Bronchial epithelial cell (primary cell): ENCODE measurements around the gene MYRIP. TPM values are rescaled to one million over a fixed set of nuclear protein-coding genes. Genes with fewer than 3 reads are reported as not detected.
A peak's percentile ranks its signal among the peaks of the same experiment; 100 is the strongest.

Experiments
- DNase-seq: peaks from one replicate; pipeline ENCODE4 v3.0.0-alpha.2; 2010; ENCODE audit warnings: low read depth
- FAIRE-seq: peaks from 2 replicates; lab custom pipeline; 2011; peaks lifted over from hg19 to GRCh38; lab: Jason Lieb, UNC
- H3K27me3 ChIP-seq: 2 replicates; pipeline ENCODE4 v1.5.1; 2011; ENCODE audit warnings: low read length; ENCODE audit not compliant: control insufficient read depth, insufficient read depth
- H3K36me3 ChIP-seq: 2 replicates; pipeline ENCODE4 v1.5.1; 2011; ENCODE audit warnings: low read length; ENCODE audit not compliant: control insufficient read depth, insufficient read depth
- H3K4me3 ChIP-seq: 2 replicates; pipeline ENCODE4 v1.5.1; 2011; ENCODE audit warnings: mild to moderate bottlenecking, low read depth, low read length, control low read depth
- total RNA-seq: library from RNA; depleted of rRNA; stranded (reverse); fragments of >200 nt; gene quantifications from 2 replicates; pipeline ENCODE4 v1.2.1, GENCODE V29; 2014
- TF ChIP-seq, protein P1 (sequence below): IDR thresholded peaks from 2 replicates; pipeline ENCODE4 v1.5.1; 2011; ENCODE audit warnings: mild to moderate bottlenecking, moderate library complexity, low read length, control low read depth, inconsistent platforms; ENCODE audit not compliant: insufficient read depth, severe bottlenecking

MYRIP gene
- total RNA-seq, 1 donor from 2014 or later: not detected

DNA sequence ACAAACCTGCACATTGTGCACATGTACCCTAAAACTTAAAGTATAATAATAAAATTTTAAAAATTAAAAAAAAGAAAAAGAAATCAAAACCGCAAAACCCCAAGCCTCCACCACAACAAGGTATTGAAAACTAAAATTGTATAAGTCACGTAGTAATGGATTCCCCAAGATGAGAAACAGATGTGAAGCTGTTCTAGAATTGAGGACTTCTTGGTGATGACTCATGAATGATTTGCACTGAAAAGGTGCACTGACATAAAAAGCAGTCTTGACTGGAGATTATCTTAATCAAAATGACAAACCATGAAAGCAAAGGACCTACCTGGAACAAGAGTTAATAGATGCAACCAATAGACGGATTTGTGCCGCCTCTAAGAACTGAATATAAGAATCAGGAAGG, 225.8 kb downstream of the MYRIP start:
- Histone ChIP-seq H3K27me3 (no peaks in the 10 kb centered on the region), H3K4me3 (no peak overlapping the region), H3K36me3 (no peaks in the 10 kb centered on the region)
- DNase-seq (no peak), FAIRE-seq (no peak)
- TF ChIP-seq, protein P1, sequence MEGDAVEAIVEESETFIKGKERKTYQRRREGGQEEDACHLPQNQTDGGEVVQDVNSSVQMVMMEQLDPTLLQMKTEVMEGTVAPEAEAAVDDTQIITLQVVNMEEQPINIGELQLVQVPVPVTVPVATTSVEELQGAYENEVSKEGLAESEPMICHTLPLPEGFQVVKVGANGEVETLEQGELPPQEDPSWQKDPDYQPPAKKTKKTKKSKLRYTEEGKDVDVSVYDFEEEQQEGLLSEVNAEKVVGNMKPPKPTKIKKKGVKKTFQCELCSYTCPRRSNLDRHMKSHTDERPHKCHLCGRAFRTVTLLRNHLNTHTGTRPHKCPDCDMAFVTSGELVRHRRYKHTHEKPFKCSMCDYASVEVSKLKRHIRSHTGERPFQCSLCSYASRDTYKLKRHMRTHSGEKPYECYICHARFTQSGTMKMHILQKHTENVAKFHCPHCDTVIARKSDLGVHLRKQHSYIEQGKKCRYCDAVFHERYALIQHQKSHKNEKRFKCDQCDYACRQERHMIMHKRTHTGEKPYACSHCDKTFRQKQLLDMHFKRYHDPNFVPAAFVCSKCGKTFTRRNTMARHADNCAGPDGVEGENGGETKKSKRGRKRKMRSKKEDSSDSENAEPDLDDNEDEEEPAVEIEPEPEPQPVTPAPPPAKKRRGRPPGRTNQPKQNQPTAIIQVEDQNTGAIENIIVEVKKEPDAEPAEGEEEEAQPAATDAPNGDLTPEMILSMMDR: no peak

DNA sequence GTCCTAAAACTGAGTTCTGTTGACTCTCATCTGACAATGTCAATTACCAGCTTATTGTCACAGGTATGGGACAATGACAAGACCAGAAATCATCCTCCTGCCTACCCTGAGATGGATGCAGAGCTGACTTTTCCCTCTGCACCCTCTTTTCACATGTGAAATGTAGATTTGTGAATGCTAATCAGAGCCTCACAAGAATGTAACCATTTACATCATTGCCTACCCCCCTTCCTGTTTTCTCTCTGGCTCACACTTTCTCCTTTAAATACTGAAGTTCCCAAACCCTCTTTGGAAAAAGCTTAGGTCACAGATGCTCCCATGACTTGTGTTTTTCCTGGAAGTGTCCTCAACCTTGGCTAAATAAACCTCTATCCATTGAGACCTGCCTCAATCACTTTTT, 228.2 kb downstream of the MYRIP start:
- TF ChIP-seq, protein P1: no peak
- DNase-seq (no peak), FAIRE-seq (no peak)
- no peaks in the 10 kb centered on the region for H3K27me3 ChIP-seq
- H3K4me3 ChIP-seq: no peak overlapping the region
- no peaks in the 10 kb centered on the region for H3K36me3 ChIP-seq

DNA sequence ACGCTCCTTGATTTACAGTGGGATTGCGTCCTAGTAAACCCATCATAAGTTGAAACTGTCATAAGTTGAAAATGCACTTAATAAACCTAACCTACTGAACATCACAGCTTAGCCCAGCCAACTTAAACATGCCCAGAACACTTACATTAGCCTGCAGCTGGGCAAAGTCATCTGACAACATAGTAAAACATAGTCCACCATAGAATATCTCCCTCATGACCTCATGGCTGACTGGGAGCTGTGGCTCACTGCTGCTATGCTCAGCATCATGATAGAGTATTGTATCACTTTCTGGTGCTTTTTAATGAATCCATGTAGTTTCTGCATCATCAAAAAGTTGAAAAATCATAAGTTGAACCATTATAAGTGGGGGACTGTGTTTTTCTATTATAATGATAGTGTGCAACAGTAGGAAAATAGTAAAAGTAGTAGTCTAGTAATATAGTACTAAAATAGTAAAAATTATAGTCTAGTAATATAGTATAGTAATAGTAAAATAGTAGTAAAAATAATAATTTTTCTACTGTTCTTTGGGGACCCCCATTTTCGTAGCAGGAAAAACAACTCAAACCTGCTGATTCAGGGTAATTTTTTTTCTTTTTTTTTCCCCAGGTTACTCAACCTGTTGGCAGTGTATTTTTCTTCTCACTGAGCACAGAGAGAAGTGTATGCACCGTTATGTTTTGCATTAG, 233.5 kb downstream of the MYRIP start:
- TF ChIP-seq, protein P1: no peak
- Histone ChIP-seq H3K36me3 (no peaks in the 10 kb centered on the region), H3K4me3 (no peak overlapping the region), H3K27me3 (no peaks in the 10 kb centered on the region)
- FAIRE-seq (no peak), DNase-seq (peak; percentile 39)

DNA sequence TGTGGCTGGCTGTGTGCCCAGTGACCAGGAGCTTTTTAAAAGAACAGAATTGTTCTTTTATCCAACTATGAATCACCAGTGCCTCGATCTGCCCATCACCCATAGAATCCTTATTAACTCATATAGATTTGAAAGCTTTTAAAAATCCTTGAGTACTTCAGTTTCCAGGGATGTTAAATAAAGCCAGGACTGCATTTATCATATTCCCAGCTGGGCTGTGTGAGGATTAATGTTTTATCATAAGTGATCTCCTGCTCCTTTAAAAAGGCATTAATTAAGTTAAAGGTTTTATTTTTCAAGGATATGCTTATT, 234.0 kb downstream of the MYRIP start:
- Histone ChIP-seq H3K27me3 (no peaks in the 10 kb centered on the region), H3K36me3 (no peaks in the 10 kb centered on the region), H3K4me3 (no peak overlapping the region)
- FAIRE-seq: no peak
- DNase-seq: peak; percentile 82
- TF ChIP-seq, protein P1: no peak

DNA sequence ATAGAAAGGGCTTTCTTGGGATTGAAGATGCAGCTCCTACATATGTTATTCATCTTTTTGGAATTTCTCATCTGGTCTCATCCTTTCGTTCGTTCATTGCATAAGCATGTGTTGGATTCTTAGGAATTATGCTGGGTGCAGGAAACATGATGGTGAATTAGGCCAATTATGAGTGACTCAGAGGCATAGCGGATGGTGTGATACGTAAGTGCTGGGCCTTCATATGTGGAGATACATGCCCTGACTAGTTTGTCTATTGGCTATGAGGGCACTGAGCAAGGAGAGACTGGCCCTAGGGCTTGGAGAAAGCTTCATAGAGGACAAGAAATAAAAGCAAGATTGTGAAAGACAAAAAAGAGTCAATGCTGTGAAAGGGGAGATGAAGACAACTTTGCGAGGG, 235.1 kb downstream of the MYRIP start:
- TF ChIP-seq, protein P1: no peak
- Histone ChIP-seq H3K36me3 (no peaks in the 10 kb centered on the region), H3K27me3 (no peaks in the 10 kb centered on the region), H3K4me3 (no peak overlapping the region)
- FAIRE-seq (peak; percentile 75), DNase-seq (peak; percentile 100)

DNA sequence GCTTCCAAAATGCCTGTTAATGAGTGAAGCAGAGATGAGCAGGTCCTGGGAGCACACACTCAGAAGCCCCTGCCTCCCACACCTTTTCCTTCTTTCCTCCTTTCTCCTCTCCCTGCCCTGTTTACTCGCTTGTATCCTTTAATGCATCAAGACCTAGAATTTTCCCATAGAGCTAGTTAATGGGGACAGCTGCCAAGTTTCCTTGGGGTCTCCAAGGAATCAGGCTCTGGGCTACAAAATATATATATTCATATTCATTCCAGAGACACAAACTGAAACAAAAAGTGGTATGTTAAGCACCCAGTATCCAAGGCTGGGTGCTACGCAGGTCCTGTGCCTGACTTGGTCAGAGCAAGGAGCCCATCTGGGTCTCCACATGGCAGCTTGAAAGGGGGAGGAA, 235.6 kb downstream of the MYRIP start:
- DNase-seq (no peak), FAIRE-seq (no peak)
- Histone ChIP-seq H3K4me3 (no peak overlapping the region), H3K36me3 (no peaks in the 10 kb centered on the region), H3K27me3 (no peaks in the 10 kb centered on the region)
- TF ChIP-seq, protein P1: no peak
